DMS 273 (cell line): ENCODE results near the gene TGFBR3L.
"Not testable (repeated sequence)": the region's sequence is repeated elsewhere in the genome, so short reads cannot be mapped to it uniquely, and the experiment has no call there.

Experiments used
- DNase-seq: peaks from one replicate; lab custom pipeline; 2025; ENCODE audit not compliant: unreplicated experiment; lab: John Stamatoyannopoulos, UW

TGFBR3L gene

GRCh38 chr19:7926727-7927604 is 12.3 kb downstream of the TGFBR3L start:
- peak; percentile 77 for DNase-seq

GRCh38 chr19:7927605-7928333 is 13.1 kb downstream of the TGFBR3L start:
- peak; percentile 45 for DNase-seq

- DNase-seq = peak; percentile 45
Observed at GRCh38 chr19:7928334-7928706, 13.7 kb downstream of the TGFBR3L start.

- peak; percentile 85 for DNase-seq
Observed at GRCh38 chr19:7928741-7929701, 14.4 kb downstream of the TGFBR3L start.

GRCh38 chr19:7930030-7930429 is 15.4 kb downstream of the TGFBR3L start:
- not testable (repeated sequence) for DNase-seq

GRCh38 chr19:7930765-7931164 is 16.1 kb downstream of the TGFBR3L start:
- DNase-seq = no peak

GRCh38 chr19:7931221-7932061 is 16.8 kb downstream of the TGFBR3L start:
- DNase-seq = no peak

GRCh38 chr19:7932276-7932929 is 17.8 kb downstream of the TGFBR3L start:
- DNase-seq = no peak

- DNase-seq = no peak
Observed at GRCh38 chr19:7932930-7933300, 18.3 kb downstream of the TGFBR3L start.

GRCh38 chr19:7933411-7933810 is 18.8 kb downstream of the TGFBR3L start:
- no peak for DNase-seq

GRCh38 chr19:7933828-7934725 is 19.4 kb downstream of the TGFBR3L start:
- DNase-seq = no peak

- no peak for DNase-seq
Observed at GRCh38 chr19:7934766-7935165, 20.1 kb downstream of the TGFBR3L start.

- DNase-seq = no peak
Observed at GRCh38 chr19:7940841-7941240, 26.2 kb downstream of the TGFBR3L start.

- no peak for DNase-seq
Observed at GRCh38 chr19:7941895-7942596, 27.4 kb downstream of the TGFBR3L start.

GRCh38 chr19:7942981-7943443 is 28.4 kb downstream of the TGFBR3L start:
- peak; percentile 60 for DNase-seq

GRCh38 chr19:7943444-7944176 is 29.0 kb downstream of the TGFBR3L start, which contains the start of gene TIMM44:
TIMM44 (minus strand) TSS chr19:7943666; CDS start chr19:7943651, 15 bp downstream.
- DNase-seq = peak; percentile 100

- peak; percentile 97 for DNase-seq
Observed at GRCh38 chr19:7944177-7944761, 29.6 kb downstream of the TGFBR3L start.
